SKM-1 treated with dmso at 0.1 percent for 144 hours (cell line): ENCODE results near the gene PHOSPHO2.

Experiments used
- DNase-seq: peaks from one replicate; lab custom pipeline; 2025; ENCODE audit not compliant: unreplicated experiment; lab: John Stamatoyannopoulos, UW

Gene PHOSPHO2, protein sequence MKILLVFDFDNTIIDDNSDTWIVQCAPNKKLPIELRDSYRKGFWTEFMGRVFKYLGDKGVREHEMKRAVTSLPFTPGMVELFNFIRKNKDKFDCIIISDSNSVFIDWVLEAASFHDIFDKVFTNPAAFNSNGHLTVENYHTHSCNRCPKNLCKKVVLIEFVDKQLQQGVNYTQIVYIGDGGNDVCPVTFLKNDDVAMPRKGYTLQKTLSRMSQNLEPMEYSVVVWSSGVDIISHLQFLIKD

DNA sequence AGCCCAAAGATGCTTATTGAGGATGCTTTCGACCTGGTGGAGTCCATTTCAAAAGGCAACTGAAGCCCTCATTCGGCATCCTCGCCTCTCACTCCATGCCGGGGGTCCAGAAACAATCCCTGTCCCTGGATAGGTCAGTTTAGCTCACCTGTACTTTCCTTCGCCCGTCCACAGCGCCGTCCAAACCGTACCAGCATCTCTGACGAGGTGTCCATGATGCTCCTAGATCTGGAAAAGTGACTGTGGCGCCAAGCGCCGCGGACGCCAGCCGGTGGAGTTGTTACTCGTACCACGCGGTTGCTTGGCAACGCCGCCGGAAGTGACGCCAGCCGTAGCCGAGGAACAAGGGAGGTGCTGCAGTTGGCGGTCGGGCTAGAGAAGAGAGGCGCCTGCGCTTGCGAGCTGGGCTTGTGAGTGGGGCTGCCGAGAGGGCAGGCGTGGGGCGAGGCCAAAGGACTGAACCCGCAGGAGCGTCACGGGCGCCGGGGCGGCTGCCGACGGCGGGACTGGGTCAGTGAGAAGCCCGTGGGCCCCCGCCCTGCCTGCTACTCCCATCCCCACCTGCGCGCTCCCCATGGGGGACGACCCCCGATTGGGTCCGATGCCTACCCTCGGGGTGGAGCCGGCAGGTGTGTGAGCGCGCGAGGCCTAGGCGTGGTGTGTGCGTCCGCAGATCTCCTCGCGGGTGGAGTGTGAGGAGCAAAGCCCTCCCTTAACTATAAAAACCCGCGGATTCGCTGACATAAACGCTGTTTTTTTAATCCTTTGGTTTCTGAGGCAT is at the start of gene PHOSPHO2, which contains the start of gene CFAP210:
PHOSPHO2 (plus strand) TSS at position 357 of the 781 bp plus-strand sequence. CDS start 6,503 bp downstream, outside the sequence.
CFAP210 (minus strand) TSS at position 293 of the 781 bp plus-strand sequence; CDS start at position 215, 78 bp downstream.
- DNase-seq = peak; percentile 91

DNA sequence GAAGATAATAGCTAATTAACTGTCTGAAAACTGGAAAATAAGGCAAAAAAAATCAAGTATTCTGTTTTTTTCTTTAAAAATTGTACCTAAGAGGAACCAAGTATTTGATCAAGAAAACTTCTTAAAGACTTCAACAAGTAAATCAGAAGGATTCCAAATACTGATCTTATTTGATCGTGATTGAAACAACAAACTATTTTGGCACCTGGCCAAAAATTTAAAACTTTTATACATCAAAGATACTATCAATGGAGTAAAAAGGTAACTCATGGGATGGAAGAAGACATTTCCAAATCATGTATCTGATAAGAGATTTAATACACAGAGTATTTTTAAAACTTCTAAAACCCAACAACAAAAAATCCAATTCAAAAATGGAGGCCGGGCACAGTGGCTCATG is 46.8 kb upstream of the PHOSPHO2 start:
- no peak for DNase-seq

DNA sequence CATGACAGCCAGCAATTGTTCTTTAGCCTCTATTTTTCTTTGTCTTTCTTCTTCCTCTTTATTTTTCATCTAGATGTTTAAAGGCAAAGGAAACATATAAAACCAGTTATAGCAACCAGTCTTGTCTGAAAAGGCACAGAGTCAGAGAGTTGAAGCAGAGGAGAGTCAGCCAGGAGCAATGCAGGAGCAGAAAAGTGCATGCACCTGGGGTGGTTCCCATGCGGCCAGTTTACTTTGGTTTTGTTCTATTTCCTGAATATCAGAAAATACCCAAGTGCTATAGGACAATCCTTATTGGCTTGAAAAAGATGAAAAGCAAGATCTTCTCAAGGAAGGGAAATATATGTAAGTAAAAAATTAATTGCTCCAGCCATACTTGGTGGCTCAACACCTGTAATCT is 45.0 kb upstream of the PHOSPHO2 start:
- no peak for DNase-seq

DNA sequence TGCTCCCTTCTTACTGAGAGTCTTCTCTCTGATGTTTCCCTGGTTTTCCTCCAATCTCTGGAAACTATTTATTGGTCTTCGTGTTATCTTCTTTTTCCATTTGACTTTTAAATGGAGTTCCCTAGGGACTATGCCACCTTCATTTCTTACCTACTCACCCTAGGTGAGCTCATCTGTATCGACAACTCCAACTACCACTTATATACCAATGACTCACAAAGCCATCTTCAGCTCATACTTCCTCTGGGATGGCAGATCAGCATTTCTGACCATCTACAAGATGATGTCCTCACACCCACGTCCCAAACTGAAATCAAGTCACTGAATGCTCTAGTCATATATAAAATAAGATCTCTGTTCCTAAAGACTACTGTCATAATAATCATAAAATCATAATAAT is 40.6 kb upstream of the PHOSPHO2 start:
- no peak for DNase-seq

DNA sequence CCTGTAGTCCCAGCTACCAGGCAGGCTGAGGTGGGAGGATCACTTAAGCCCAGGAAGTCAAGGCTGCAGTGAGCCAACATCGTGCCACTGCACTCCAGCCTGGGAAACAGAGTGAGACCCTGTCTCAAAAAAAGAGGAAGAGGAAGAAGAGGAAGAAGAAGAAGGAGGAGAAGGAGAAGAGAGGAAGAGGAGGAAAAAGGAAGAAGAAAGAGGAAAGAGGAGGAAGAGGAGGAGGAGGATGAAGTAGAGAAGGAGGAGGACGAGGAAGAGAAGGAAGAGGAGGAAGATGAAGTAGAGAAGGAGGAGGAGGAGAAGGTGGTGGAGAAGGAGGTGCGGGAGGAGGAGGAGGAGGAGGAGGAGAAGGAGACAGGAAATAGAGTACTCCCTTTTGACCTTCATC is 38.1 kb upstream of the PHOSPHO2 start:
- DNase-seq = no peak

DNA sequence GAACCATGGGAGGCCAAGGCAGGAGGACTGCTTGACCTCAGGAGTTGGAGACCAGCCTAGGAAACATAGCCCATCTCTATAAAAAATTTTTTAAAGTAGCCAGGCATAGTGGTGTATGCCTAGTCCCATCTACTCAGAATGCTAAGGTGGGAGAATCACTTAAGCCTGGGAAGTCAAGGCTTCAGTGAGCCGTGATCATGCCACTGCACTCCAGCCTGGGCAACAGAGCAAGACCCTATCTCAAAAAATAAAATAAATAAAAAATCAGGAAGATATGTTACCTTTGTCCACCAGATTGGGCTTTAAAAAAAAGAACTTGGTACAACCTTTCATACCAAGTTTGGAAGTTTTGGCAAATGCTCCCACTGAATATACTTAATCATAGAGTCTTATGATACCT is 35.4 kb upstream of the PHOSPHO2 start:
- DNase-seq = no peak

DNA sequence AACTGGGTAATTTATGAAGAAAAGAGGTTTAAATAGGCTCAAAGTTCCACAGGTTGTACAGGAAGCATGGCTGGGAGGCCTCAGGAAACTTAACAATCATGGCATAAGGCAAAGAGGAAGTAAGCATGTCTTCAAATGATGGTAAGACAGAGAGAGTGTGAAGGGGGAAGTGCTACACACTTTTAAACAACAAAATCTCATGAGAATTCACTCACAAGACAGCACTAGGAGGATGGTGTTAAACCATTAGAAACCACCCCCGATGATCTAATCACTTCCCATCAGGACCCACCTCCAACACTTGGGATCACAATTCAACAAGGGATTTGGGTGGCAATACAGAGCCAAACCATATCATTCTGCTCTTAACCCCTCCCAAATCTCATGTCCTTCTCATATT is 34.9 kb upstream of the PHOSPHO2 start:
- peak; percentile 62 for DNase-seq

DNA sequence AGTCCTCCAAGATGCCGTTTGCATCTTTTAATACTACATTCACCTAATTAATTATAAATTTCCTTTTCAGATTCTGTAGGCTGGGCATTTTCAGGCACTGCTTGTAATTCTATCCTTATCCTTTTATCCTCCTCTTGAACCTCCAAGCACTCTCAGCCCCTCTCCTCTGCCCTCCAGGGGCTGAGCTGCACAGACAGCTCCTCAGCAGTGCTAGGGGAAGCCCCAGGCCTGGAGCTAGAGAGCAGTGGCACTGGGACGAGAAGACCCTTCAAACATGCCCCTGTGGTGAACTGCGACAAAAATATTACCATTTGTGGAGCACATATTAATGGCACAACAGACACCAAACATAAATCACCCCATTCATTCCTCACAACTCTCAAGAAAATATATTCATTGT is 33.0 kb upstream of the PHOSPHO2 start:
- no peak for DNase-seq

DNA sequence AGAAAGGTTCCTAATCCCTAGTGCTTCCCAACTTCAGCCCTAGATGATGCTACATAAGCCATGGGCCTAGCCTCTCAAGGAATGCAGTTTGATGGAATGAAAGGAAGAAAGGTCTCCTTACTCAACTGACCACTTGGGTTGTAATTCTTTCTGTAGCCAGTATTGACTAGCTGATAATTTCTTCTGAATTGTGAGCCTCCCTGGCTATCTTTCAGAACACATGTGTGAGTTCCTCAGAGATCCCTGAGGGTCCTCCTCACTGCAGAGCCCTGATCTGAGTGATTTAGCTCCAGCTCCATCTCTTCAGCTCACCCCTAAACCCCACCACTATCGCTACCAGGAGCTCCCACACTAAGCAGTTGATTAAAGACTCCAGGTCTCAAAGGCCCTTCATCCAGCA is 31.5 kb upstream of the PHOSPHO2 start:
- no peak for DNase-seq

DNA sequence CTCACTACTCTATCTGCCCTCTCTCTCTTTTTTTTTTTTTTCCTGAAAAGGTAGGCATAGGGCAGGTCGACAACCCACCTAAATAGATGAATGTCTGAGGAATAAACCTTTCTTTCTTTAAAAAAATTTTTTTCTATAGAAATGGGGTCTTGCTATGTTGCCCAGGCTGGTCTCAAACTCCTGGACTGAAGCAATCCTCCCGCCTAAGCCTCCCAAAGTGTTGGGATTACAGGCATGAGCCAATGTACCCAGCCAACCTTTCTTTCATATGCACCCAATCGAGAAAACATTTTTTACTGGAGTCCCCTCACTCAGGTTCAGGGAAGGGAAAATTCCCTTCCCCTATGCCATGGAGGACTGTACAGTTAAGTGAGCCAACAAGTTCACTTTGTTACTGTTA is 31.0 kb upstream of the PHOSPHO2 start:
- DNase-seq = no peak

DNA sequence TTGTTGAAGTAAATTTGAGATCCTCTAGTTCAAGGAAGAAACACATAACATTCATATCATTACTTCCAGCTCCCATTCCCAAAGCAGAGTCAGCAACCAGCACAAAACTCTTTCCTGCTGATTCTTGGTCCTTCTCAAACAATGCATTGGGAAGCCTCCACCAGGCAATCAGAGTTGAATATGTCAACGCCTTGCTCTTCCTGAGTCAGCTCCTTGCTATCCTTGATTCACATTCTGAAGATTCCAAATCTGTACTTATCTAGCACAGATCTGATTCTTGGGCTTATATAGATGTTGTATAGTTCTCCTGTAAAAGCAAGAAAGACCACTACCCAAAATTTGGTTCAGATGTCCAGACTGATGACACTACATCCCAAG is 29.7 kb upstream of the PHOSPHO2 start:
- no peak for DNase-seq

DNA sequence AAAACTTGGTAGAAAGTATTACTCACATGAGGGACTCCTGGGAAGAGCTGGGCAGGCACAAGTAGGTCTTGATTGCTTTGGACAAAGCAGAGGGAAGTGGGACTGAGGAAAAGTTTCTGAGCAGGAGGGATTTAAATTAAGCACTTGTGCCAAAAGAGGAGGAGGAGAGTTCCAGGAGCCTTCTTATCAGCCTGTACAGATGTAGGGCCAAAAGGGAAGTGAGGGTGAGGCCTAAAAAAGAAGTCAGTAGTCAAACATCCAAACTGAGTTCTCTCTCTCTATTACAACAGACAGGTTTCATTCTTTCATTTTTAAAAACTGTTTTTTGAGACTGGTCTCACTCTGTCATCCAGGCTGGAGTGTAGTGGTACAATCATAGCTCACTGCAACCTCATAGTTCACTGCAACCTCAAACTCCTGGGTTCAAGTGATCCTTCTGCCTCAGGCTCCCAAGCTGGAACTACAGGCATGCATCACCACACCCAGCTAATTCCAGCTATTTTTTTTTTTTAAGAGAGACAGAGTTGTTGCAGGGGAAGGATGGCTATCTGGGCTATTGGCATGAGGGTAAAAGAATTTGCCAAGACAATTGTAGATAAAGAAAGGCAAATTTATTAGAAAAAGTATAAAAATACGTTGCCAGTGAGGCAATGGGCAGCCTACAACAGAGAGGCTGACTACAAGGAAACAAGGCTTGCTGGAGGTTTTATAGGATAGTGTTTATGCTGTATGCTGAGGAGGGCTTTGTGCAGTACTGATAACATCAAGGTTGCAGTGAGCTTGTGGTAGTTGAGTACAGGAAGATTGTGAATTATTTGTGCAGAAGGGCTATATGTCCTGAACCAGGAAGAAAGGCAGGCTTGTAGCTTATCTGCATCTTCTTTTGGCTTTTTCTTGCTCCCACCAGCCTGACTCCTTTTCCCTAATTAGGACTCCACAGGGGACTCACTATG is 29.0 kb upstream of the PHOSPHO2 start:
- peak; percentile 70 for DNase-seq

DNA sequence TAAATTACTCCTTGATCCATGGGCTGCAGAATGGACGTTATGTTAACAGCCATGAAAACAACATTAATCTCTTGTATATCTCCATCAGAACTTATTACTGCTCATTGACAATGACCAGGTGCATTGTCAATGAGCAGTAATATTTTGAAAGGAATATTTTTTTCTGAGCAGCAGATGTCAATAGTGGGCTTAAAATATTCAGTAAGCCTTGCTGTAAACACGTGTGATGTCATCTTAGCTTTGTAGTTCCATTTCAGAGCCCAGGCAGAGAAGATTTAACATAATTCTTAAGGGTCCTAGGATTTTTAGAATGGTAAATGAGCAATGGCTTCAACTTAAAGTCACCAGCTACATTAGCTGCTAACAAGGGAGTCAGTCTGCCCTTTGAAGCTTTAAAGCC is 26.7 kb upstream of the PHOSPHO2 start:
- no peak for DNase-seq

DNA sequence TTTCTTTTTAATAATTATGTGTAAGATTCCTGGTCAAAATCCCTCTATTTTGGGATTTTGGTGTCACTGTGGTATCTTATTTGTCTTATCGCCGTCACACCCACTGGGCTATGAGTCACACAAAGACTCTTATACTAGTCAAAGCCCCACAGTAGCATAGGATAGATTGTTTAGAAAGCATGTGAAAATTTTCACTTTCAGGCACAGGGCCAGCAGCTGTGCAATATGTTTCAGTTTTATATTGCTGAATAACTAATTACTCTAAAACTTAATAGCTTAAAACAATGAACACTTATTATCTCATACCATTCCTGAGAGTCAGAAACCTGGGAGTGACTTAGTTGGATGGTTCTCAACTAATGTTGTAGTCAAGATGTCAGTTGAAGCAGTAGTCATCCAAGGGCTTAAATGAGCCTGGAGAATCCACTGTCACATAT is 24.0 kb upstream of the PHOSPHO2 start:
- DNase-seq = no peak

DNA sequence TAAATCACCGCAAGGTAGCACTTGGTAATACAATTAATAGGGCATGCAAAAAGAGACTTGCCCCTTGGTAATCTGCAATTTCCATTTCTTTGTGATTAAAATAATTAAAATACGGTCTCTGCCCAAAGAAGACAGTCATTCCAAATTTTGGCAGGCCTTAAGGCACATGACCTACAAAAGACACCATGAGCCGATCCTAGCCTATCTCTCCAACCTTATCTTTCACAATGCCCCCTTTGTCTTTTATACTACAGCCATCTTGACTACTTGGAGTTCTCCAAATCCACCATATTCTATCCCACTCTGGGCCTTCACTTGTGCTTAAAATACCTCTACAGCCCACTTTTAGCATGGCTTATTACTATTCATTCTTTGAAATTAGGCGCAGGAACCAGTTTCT is 23.3 kb upstream of the PHOSPHO2 start:
- no peak for DNase-seq

DNA sequence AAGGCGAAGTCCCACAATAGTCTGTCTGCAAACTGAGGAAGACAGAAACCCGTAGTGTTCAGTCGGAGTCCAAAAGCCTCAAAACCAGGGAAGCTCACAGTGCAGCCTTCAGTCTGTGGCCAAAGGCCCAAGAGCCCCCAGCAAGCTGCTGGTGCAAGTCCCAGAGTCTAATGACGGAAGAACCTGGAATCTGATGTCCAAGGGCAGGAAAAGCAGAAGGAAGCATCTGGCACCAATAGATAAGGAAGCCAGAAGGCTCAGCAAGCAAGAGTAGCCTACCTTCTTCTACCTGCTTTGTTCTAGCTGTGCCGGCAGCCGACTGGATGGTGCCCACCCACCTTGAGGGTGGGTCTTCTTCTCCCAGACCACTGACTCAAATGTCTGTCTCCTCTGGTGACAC is 21.9 kb upstream of the PHOSPHO2 start:
- no peak for DNase-seq

DNA sequence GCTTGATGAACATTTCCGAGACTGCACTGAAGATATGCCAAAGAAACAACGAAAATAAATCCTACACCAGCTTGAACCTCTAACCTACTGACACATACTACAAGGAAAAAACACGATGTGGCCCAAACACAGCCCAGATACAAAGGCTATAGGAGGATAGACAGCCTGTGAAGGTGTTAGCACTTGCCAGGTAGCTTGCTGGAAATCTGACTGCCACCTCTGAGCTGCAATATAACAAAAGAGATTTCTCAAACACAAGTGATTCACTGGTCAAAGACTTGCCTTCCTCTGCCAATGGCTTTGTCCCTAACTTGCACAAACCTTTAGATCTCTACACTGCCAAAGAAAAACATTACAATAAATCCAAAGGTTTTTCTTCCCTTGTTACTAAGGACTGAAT is 21.2 kb upstream of the PHOSPHO2 start:
- no peak for DNase-seq

DNA sequence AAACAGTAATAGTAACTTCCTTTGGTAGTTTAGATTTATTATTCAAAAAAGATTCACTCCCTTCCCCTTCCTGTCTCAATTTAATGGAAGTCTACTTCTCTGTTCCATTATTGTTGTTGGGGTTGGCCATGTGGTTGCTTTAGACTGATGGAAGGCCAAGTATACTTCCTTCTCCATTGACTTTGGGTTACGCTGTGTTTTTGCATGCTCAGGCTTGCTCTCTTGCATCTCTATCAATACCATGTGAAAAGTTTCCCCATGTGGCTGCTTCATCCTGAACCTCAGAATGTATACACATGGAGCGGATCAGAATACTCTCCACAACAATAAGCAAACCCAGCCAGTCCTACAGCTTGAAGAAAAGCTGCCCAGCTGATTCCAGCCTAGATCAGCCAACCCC is 20.3 kb upstream of the PHOSPHO2 start:
- DNase-seq = no peak

DNA sequence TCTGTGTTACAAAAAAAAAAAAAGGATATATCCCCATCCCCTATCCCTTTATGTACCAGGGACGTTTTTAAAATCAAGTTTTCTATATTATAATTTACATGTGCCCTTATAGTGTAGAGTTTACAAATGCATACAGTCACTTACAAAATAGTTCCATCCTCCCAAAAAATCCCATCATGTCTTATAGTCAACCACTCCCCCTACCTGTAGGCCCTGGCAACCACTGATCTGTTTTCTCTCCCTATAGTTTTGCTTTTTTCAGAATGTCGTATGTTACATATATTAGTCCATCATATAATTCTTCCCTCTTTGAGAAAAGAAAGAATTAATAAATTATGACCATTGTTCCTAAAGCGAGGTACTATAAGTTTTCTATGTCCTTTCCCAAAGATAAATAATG is 17.9 kb upstream of the PHOSPHO2 start:
- DNase-seq = peak; percentile 21

DNA sequence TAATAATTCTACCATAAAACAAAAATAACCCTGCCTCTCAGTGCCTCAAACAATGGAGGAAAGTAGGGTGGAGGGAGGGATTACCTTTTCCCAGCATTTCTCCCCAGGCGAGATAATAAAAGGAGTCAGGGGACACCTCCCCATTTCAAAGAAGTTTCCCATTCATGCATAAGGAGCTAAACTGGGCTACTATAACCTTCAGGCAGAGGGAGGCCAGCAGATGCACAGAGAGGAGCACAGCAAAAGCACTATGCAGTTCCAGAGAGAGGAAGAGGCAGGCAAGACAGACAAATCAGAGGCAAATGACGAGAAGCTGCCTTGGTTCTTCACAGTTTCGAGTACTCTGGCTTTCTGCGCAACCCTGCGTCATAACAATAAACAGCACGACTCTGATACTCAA is 17.4 kb upstream of the PHOSPHO2 start:
- no peak for DNase-seq

DNA sequence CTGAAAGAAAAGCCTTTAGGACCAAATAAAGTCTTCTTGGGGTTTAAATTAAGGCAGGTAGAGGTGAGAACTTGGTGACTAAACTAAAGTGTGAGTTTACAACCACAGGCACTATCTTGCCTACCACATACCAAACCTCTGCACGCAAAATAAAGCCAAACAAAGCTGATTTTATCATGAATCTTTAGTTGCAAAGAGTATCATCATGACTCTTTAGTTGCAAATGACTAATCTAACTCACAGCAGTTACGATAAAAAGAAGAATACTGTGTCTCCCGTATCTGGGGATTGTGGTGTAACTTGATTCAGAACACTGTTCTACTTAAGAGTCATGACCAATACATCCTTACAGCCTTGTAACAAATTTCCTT is 11.2 kb upstream of the PHOSPHO2 start:
- DNase-seq = no peak
